GM21723 (cell line): ENCODE measurements around the gene TXNRD1.
"Not testable (repeated sequence)": the region's sequence is repeated elsewhere in the genome, so short reads cannot be mapped to it uniquely, and the experiment has no call there.

Experiments
- ATAC-seq: cut with Tn5 transposase; IDR thresholded peaks from one replicate; pipeline ENCODE4 v1.9.1; 2021; ENCODE audit warnings: mild to moderate bottlenecking, moderate library complexity; ENCODE audit not compliant: unreplicated experiment

TXNRD1 gene

DNA sequence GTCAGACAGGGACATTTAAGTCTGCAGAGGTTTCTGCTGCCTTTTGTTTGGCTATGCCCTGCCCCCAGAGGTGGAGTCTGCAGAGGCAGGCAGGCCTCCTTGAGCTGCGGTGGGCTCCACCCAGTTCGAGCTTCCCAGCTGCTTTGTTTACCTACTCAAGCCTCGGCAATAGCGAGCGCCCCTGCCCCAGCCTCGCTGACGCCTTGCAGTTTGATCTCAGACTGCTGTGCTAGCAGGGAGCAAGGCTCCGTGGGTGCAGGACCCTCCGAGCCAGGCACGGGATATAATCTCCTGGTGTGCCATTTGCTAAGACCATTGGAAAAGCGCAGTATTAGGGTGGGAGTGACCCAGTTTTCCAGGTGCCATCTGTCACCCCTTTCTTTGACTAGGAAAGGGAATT is 178.5 kb downstream of the TXNRD1 start:
- not testable (repeated sequence) for ATAC-seq
